Left lung (tissue), 10 donors: ENCODE measurements around the gene COL5A1. TPM values are rescaled to one million over a fixed set of nuclear protein-coding genes. Genes with fewer than 3 reads are reported as not detected.

Experiments used
- ATAC-seq: fragments of 200-7000 bp; cut with Tn5 transposase; one replicate; pipeline ENCODE4 v1.9.1; 2020; ENCODE audit warnings: moderate library complexity
- DNase-seq, 4 donors: peaks; one replicate each; pipeline ENCODE4 v3.0.0-alpha.2; 2013 to 2020
- H3K27ac ChIP-seq, 2 donors: fragments of 200-600 bp; sonication (generic) in 1 of 2; one replicate each; pipeline versions ENCODE4 v1.5.0 to v1.8.0; 2020 to 2021
- H3K27me3 ChIP-seq, 2 donors: fragments of 200-600 bp; sonication (generic) in 1 of 2; one replicate each; pipeline versions ENCODE4 v1.5.0 to v1.8.0; 2020 to 2021
- H3K36me3 ChIP-seq, 2 donors: fragments of 200-600 bp; sonication (generic) in 1 of 2; one replicate each; pipeline versions ENCODE4 v1.5.0 to v1.8.0; 2020 to 2021
- H3K4me1 ChIP-seq, 2 donors: fragments of 200-600 bp; one replicate each; pipeline ENCODE4 v1.8.0; 2021
- H3K4me3 ChIP-seq, 2 donors: fragments of 200-600 bp; sonication (generic) in 1 of 2; one replicate each; pipeline versions ENCODE4 v1.5.0 to v1.8.0; 2020 to 2021; ENCODE audit warnings: mild to moderate bottlenecking in 1 of 2
- H3K9me3 ChIP-seq, 2 donors: fragments of 200-600 bp; sonication (generic) in 1 of 2; one replicate each; pipeline versions ENCODE4 v1.5.0 to v1.8.0; 2020 to 2021
- intact Hi-C, 2 donors: fragments of 100-400 bp; cut with DNase I; formaldehyde crosslinking; loops; one replicate each; pipeline versions ENCODE4 v1.11.2 to v1.14.2; 2022
- polyA plus RNA-seq, 6 donors: library from polyadenylated mRNA; unstranded; fragments of 120-200 nt; gene quantifications; one replicate each; pipeline ENCODE4 v1.2.1, GENCODE V29; 2013; ENCODE audit not compliant: insufficient read length in 6 of 6
- total RNA-seq, 2 donors: library from RNA; stranded (reverse); fragmentation: NEBNext Ultra II Directional; extraction: Animal tissue kit (Norgen Biotek cat#: 25700); gene quantifications; one replicate each; pipeline ENCODE4 v1.2.1, GENCODE V29; 2021
- TF ChIP-seq, protein P1 (sequence below), 2 donors: fragments of 200-600 bp; sonication (generic) in 1 of 2; IDR thresholded peaks; one replicate each; pipeline versions ENCODE4 v1.5.0 to v1.8.0; 2021; ENCODE audit warnings: antibody characterized with exemption in 2 of 2
- donor health status: DM: no; HTN: yes; CAD: no.
- donor health status: DM: no; HTN: no; CAD: no.

The COL5A1 gene
- total and polyA plus RNA-seq, 8 donors, result 168 to 357 (median 213) TPM

GRCh38 chr9:134793288-134794188 is 151.9 kb downstream of the COL5A1 start:
- intact Hi-C loops, result no loop called here
- ATAC-seq (no peak), DNase-seq (no peak)
- TF ChIP-seq, protein P1, sequence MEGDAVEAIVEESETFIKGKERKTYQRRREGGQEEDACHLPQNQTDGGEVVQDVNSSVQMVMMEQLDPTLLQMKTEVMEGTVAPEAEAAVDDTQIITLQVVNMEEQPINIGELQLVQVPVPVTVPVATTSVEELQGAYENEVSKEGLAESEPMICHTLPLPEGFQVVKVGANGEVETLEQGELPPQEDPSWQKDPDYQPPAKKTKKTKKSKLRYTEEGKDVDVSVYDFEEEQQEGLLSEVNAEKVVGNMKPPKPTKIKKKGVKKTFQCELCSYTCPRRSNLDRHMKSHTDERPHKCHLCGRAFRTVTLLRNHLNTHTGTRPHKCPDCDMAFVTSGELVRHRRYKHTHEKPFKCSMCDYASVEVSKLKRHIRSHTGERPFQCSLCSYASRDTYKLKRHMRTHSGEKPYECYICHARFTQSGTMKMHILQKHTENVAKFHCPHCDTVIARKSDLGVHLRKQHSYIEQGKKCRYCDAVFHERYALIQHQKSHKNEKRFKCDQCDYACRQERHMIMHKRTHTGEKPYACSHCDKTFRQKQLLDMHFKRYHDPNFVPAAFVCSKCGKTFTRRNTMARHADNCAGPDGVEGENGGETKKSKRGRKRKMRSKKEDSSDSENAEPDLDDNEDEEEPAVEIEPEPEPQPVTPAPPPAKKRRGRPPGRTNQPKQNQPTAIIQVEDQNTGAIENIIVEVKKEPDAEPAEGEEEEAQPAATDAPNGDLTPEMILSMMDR (IDR thresholded peaks at IDR 0.05), result no peak
- peaks cover 0 to 25% of the 10 kb centered on the region in 2 donors for H3K27me3 ChIP-seq
- no peaks in the 10 kb centered on the region for H3K36me3 ChIP-seq
- H3K27ac ChIP-seq, result no peak overlapping the region
- H3K9me3 ChIP-seq, result no peaks in the 10 kb centered on the region
- no peak overlapping the region for H3K4me3 ChIP-seq
- H3K4me1 ChIP-seq, result no peaks in the 10 kb centered on the region

DNA sequence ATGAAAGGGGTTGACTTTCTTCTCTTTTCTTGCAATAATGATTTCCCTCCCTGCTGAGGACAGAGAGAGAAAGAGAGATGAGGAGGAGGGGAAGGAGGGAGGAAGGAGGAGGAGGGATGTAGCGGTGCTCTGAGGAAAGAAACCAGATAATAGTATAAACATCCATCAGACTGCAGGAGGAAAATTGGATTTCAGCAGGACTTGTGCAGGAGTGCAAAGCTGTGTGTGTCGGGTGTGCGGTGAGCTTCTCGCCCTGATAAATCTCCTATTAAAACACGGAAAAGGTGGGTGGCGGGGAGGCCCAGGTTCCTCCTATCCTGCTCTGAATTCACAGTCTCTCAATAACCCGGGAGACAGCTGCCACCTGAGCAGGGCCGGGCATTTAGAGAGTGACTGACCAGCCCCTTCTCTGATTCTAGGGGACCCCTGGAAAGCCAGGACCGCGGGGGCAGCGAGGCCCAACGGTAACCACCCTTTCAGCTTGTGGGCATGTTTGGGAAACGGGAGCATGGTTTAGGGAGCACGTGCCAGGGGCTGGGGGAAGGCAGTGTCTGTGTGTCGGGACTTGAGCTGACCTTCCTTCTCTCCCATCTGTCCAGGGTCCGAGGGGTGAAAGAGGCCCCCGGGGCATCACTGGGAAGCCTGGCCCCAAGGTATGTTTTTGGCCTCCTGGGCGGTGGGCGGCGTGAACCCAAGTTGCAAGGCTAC is 153.2 kb downstream of the COL5A1 start:
- no peak overlapping the region for H3K27ac ChIP-seq
- TF ChIP-seq, protein P1 (IDR thresholded peaks at IDR 0.05), result no peak
- H3K36me3 ChIP-seq, result no peaks in the 10 kb centered on the region
- no peaks in the 10 kb centered on the region for H3K9me3 ChIP-seq
- DNase-seq (no peak), ATAC-seq (no peak)
- H3K4me1 ChIP-seq, result no peaks in the 10 kb centered on the region
- H3K4me3 ChIP-seq, result no peak overlapping the region
- intact Hi-C loops, result no loop called here
- H3K27me3 ChIP-seq, result peaks cover 0 to 25% of the 10 kb centered on the region in 2 donors

GRCh38 chr9:134795446-134795845 is 153.8 kb downstream of the COL5A1 start:
- H3K27me3 ChIP-seq, result peaks cover 0 to 25% of the 10 kb centered on the region in 2 donors
- TF ChIP-seq, protein P1 (IDR thresholded peaks at IDR 0.05), result no peak
- ATAC-seq (no peak), DNase-seq (no peak)
- H3K36me3 ChIP-seq, result no peaks in the 10 kb centered on the region
- intact Hi-C loops, result no loop called here
- no peak overlapping the region for H3K4me3 ChIP-seq
- no peak overlapping the region for H3K27ac ChIP-seq
- no peaks in the 10 kb centered on the region for H3K9me3 ChIP-seq
- no peaks in the 10 kb centered on the region for H3K4me1 ChIP-seq

- Histone ChIP-seq H3K9me3 (no peaks in the 10 kb centered on the region), H3K27ac (no peak overlapping the region), H3K4me3 (no peak overlapping the region), H3K36me3 (no peaks in the 10 kb centered on the region), H3K4me1 (no peaks in the 10 kb centered on the region), H3K27me3 (peaks cover 0 to 25% of the 10 kb centered on the region in 2 donors)
- intact Hi-C loops, result no loop called here
- DNase-seq (no peak), ATAC-seq (no peak)
- TF ChIP-seq, protein P1 (IDR thresholded peaks at IDR 0.05), result no peak
These were observed 155.3 kb downstream of the COL5A1 start for GRCh38 chr9:134796882-134797281.

- Histone ChIP-seq H3K4me3 (no peak overlapping the region), H3K4me1 (no peaks in the 10 kb centered on the region), H3K9me3 (no peaks in the 10 kb centered on the region), H3K27me3 (peaks cover 0 to 6% of the 10 kb centered on the region in 2 donors), H3K27ac (no peak overlapping the region), H3K36me3 (peaks cover 0 to 3% of the 10 kb centered on the region in 2 donors)
- intact Hi-C loops, result no loop called here
- TF ChIP-seq, protein P1 (IDR thresholded peaks at IDR 0.05), result no peak
- no peak for DNase-seq
- ATAC-seq, result no peak
These were observed 159.3 kb downstream of the COL5A1 start for GRCh38 chr9:134800791-134801339.
